OCI-M1 (cell line): Measurements from ENCODE around the gene SCML2.
"Not testable (repeated sequence)": the region's sequence is repeated elsewhere in the genome, so short reads cannot be mapped to it uniquely, and the experiment has no call there.

ENCODE experiments used
- DNase-seq: peaks from one replicate; lab custom pipeline; 2025; lab: John Stamatoyannopoulos, UW

Gene SCML2

GRCh38 chrX:18354369-18355223, at the start of gene SCML2:
Gene SCML2, minus strand, starts transcription at chrX:18354688. Its CDS starts 20,617 bp downstream, at chrX:18334071.
- DNase-seq, result peak; percentile 62

- DNase-seq, result no peak
Measured at GRCh38 chrX:18401848-18402213, 47.3 kb upstream of the SCML2 start.

- no peak for DNase-seq
Measured at GRCh38 chrX:18394477-18394876, 40.0 kb upstream of the SCML2 start.

- DNase-seq, result peak; percentile 62
Measured at GRCh38 chrX:18390941-18391538, 36.6 kb upstream of the SCML2 start.

GRCh38 chrX:18389966-18390365, 35.5 kb upstream of the SCML2 start:
- DNase-seq, result peak; percentile 4

- DNase-seq, result peak; percentile 63
Measured at GRCh38 chrX:18377796-18378195, 23.3 kb upstream of the SCML2 start.

- not testable (repeated sequence) for DNase-seq
Measured at GRCh38 chrX:18375131-18375805, 20.8 kb upstream of the SCML2 start.

GRCh38 chrX:18369096-18369495, 14.6 kb upstream of the SCML2 start:
- DNase-seq, result peak; percentile 75

GRCh38 chrX:18368402-18368801, 13.9 kb upstream of the SCML2 start:
- peak; percentile 29 for DNase-seq

GRCh38 chrX:18360867-18361266, 6.4 kb upstream of the SCML2 start:
- DNase-seq, result peak; percentile 7

GRCh38 chrX:18353931-18354368, 538 bp downstream of the SCML2 start:
- DNase-seq, result peak; percentile 38

GRCh38 chrX:18351784-18352183, 2.7 kb downstream of the SCML2 start:
- DNase-seq, result no peak

GRCh38 chrX:18348047-18348446, 6.4 kb downstream of the SCML2 start:
- DNase-seq, result no peak

GRCh38 chrX:18309401-18309800, 45.1 kb downstream of the SCML2 start:
- DNase-seq, result no peak

- peak; percentile 25 for DNase-seq
Measured at GRCh38 chrX:18297251-18297650, 57.2 kb downstream of the SCML2 start.

- no peak for DNase-seq
Measured at GRCh38 chrX:18294893-18295292, 59.6 kb downstream of the SCML2 start.

GRCh38 chrX:18291006-18291545, 63.4 kb downstream of the SCML2 start:
- DNase-seq, result no peak

- DNase-seq, result no peak
Measured at GRCh38 chrX:18290200-18290599, 64.3 kb downstream of the SCML2 start.

- DNase-seq, result no peak
Measured at GRCh38 chrX:18288716-18289115, 65.8 kb downstream of the SCML2 start.

- no peak for DNase-seq
Measured at GRCh38 chrX:18286322-18286831, 68.1 kb downstream of the SCML2 start.

GRCh38 chrX:18278449-18278848, 76.0 kb downstream of the SCML2 start:
- DNase-seq, result no peak

GRCh38 chrX:18272222-18272621, 82.3 kb downstream of the SCML2 start:
- DNase-seq, result peak; percentile 25
